ENCODE results near the gene RNF225.
A peak's percentile ranks its signal among the peaks of the same experiment; 100 is the strongest.

- peak; percentile 75 for TF ChIP-seq POLR2AphosphoS5 (IDR thresholded peaks at IDR 0.05; ENCODE audit: low read depth, low read length)
- TF ChIP-seq, protein P1, sequence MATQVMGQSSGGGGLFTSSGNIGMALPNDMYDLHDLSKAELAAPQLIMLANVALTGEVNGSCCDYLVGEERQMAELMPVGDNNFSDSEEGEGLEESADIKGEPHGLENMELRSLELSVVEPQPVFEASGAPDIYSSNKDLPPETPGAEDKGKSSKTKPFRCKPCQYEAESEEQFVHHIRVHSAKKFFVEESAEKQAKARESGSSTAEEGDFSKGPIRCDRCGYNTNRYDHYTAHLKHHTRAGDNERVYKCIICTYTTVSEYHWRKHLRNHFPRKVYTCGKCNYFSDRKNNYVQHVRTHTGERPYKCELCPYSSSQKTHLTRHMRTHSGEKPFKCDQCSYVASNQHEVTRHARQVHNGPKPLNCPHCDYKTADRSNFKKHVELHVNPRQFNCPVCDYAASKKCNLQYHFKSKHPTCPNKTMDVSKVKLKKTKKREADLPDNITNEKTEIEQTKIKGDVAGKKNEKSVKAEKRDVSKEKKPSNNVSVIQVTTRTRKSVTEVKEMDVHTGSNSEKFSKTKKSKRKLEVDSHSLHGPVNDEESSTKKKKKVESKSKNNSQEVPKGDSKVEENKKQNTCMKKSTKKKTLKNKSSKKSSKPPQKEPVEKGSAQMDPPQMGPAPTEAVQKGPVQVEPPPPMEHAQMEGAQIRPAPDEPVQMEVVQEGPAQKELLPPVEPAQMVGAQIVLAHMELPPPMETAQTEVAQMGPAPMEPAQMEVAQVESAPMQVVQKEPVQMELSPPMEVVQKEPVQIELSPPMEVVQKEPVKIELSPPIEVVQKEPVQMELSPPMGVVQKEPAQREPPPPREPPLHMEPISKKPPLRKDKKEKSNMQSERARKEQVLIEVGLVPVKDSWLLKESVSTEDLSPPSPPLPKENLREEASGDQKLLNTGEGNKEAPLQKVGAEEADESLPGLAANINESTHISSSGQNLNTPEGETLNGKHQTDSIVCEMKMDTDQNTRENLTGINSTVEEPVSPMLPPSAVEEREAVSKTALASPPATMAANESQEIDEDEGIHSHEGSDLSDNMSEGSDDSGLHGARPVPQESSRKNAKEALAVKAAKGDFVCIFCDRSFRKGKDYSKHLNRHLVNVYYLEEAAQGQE (IDR thresholded peaks at IDR 0.05; ENCODE audit: insufficient read depth in 1 of 2, low read depth in 2 of 2, low read length in 2 of 2) = no peak
- TF ChIP-seq TAF1 (IDR thresholded peaks at IDR 0.05; ENCODE audit: borderline replicate concordance, insufficient read depth, low read length) = no peak
Observed at GRCh38 chr19:58395220-58395978, at the start of gene RNF225.

Measured in PFSK-1 (cell line).